HCT116 (cell line): ENCODE measurements around the gene SLC27A3. TPM values are rescaled to one million over a fixed set of nuclear protein-coding genes. Genes with fewer than 3 reads are reported as not detected.

Experiments used
- ATAC-seq: fragments of 200-7000 bp; cut with Tn5 transposase; 2 replicates; pipeline ENCODE4 v1.9.1; 2020; ENCODE audit warnings: mild to moderate bottlenecking, moderate library complexity
- BruUV-seq: library from RNA; stranded (reverse); fragments of 400-500 nt; replicated peaks from 2 replicates; lab custom pipeline; 2021; lab: Mats Ljungman, UMichigan
- CTCF ChIA-PET: fragments of 300-600 bp; sonication (Branson Sonifier 250); formaldehyde crosslinking; loops from one replicate; lab custom pipeline; 2021; ENCODE audit warnings: antibody characterized with exemption; lab: Charles Lee
- POLR2A ChIA-PET: fragments of 300-600, 350-600 bp; sonication (Branson Sonifier 250); formaldehyde crosslinking; loops from one replicate; lab custom pipeline; 2021; ENCODE audit warnings: antibody characterized with exemption; lab: Charles Lee
- RAD21 ChIA-PET, 2 experiments: fragments of 300-600 bp; sonication (Branson Sonifier 250); formaldehyde crosslinking; loops; one replicate each; lab custom pipeline; 2023; ENCODE audit warnings: low total read pairs in 2 of 2; ENCODE audit not compliant: uncharacterized antibody in 2 of 2, unreplicated experiment in 2 of 2, low non-redundant PET in 1 of 2; lab: Charles Lee
- DNase-seq: peaks from one replicate; pipeline ENCODE4 v3.0.0-alpha.2; 2010; ENCODE audit warnings: low read depth, low spot score
- H2AFZ ChIP-seq: fragments of 200-600 bp; shearing (Covaris generic), sonication (generic); 2 replicates; pipeline ENCODE4 v1.6.1; 2017; ENCODE audit warnings: low read depth, mixed run types, mixed read lengths, antibody characterized with exemption, low read length; ENCODE audit not compliant: poor library complexity, severe bottlenecking
- H3K27ac ChIP-seq: 2 replicates; pipeline ENCODE4 v1.5.1; 2012; ENCODE audit warnings: low read depth, low read length
- H3K27me3 ChIP-seq: fragments of 200-600 bp; sonication (generic); 2 replicates; pipeline ENCODE4 v1.6.1; 2016; ENCODE audit warnings: mixed run types, low read length, mixed read lengths; ENCODE audit not compliant: insufficient read depth
- H3K36me3 ChIP-seq, 2 experiments: fragments of 200-500 bp in 1 of 2; fragments of 200-600 bp in 1 of 2; sonication (Bioruptor generic) in 1 of 2; sonication (generic) in 1 of 2; 2 replicates each; pipeline versions ENCODE4 v1.5.1 to v1.6.1; 2014 to 2016; ENCODE audit warnings: low read length in 2 of 2, inconsistent platforms in 1 of 2, mixed read lengths in 1 of 2, mixed run types in 1 of 2; ENCODE audit not compliant: insufficient read depth in 2 of 2, control insufficient read depth in 1 of 2
- H3K4me1 ChIP-seq, 2 experiments: fragments of 200-600 bp in 1 of 2; sonication (generic) in 1 of 2; 2 replicates each; pipeline versions ENCODE4 v1.5.1 to v1.6.1; 2012 to 2017; ENCODE audit warnings: low read length in 2 of 2, inconsistent platforms in 1 of 2, mild to moderate bottlenecking in 1 of 2, mixed read lengths in 1 of 2, mixed run types in 1 of 2, moderate library complexity in 1 of 2; ENCODE audit not compliant: insufficient read depth in 2 of 2, control insufficient read depth in 1 of 2
- H3K4me2 ChIP-seq: fragments of 200-600 bp; sonication (generic); 2 replicates; pipeline ENCODE4 v1.6.1; 2017; ENCODE audit warnings: mixed run types, low read length, mixed read lengths
- H3K4me3 ChIP-seq, 2 experiments: fragments of 200-600 bp in 1 of 2; sonication (generic) in 1 of 2; replicated peaks in 1 of 2; 2 replicates each; pipeline ENCODE4 v1.5.1; 2011 to 2016; ENCODE audit warnings: low read length in 2 of 2, control low read depth in 1 of 2, low read depth in 1 of 2, mild to moderate bottlenecking in 1 of 2, mixed read lengths in 1 of 2, mixed run types in 1 of 2
- H3K79me2 ChIP-seq: fragments of 200-600 bp; sonication (generic); 2 replicates; pipeline ENCODE4 v1.6.1; 2017; ENCODE audit warnings: mild to moderate bottlenecking, mixed run types, low read length, moderate library complexity, mixed read lengths; ENCODE audit not compliant: insufficient read depth
- H3K9ac ChIP-seq: fragments of 200-600 bp; sonication (generic); 2 replicates; pipeline ENCODE4 v1.6.1; 2016; ENCODE audit warnings: low read length, mixed read lengths
- H3K9me2 ChIP-seq: fragments of 200-600 bp; sonication (generic), shearing (Covaris generic); 2 replicates; pipeline ENCODE4 v1.6.1; 2017; ENCODE audit warnings: mixed run types, mild to moderate bottlenecking, moderate library complexity; ENCODE audit not compliant: insufficient read depth
- H3K9me3 ChIP-seq, 2 experiments: fragments of 200-500 bp in 1 of 2; fragments of 200-600 bp in 1 of 2; sonication (Bioruptor generic) in 1 of 2; sonication (generic) in 1 of 2; 2 replicates each; pipeline ENCODE4 v1.6.1; 2014 to 2017; ENCODE audit warnings: low read length in 2 of 2, mixed read lengths in 2 of 2, inconsistent platforms in 1 of 2, low read depth in 1 of 2, mild to moderate bottlenecking in 1 of 2, mixed run types in 1 of 2, moderate library complexity in 1 of 2; ENCODE audit not compliant: control insufficient read depth in 1 of 2, insufficient read depth in 1 of 2
- H4K20me1 ChIP-seq: fragments of 200-600 bp; sonication (generic), shearing (Covaris generic); 2 replicates; pipeline ENCODE4 v1.6.1; 2017; ENCODE audit warnings: mixed run types, mild to moderate bottlenecking, moderate library complexity; ENCODE audit not compliant: insufficient read depth
- CBX3 ChIP-seq: IDR thresholded peaks from 2 replicates; pipeline ENCODE4 v1.6.1; 2012; ENCODE audit warnings: low read depth
- CEBPB ChIP-seq: IDR thresholded peaks from 2 replicates; pipeline ENCODE4 v1.6.1; 2012; ENCODE audit warnings: low read depth
- CTCF ChIP-seq, 3 experiments: fragments of 200-600 bp in 1 of 3; sonication (generic) in 1 of 3; IDR thresholded peaks in 2 of 3; conservative IDR thresholded peaks in 1 of 3; 2 replicates each; pipeline ENCODE4 v1.5.1; 2012 to 2017; ENCODE audit warnings: low read depth in 2 of 3, low read length in 2 of 3, antibody characterized with exemption in 1 of 3, borderline replicate concordance in 1 of 3, control low read depth in 1 of 3, mild to moderate bottlenecking in 1 of 3, mixed read lengths in 1 of 3, mixed run types in 1 of 3, moderate library complexity in 1 of 3; ENCODE audit not compliant: insufficient read depth in 1 of 3
- ELF1 ChIP-seq: IDR thresholded peaks from 2 replicates; pipeline ENCODE4 v1.6.1; 2012; ENCODE audit warnings: low read depth, borderline replicate concordance
- EZH2 ChIP-seq: fragments of 200-600 bp; sonication (generic); IDR thresholded peaks from 2 replicates; pipeline ENCODE4 v1.6.1; 2017; ENCODE audit warnings: antibody characterized with exemption, mixed run types
- EZH2phosphoT487 ChIP-seq: fragments of 200-600 bp; IDR thresholded peaks from 2 replicates; pipeline ENCODE4 v1.6.1; 2018; ENCODE audit warnings: antibody characterized with exemption, borderline replicate concordance
- FOSL1 ChIP-seq: IDR thresholded peaks from 2 replicates; pipeline ENCODE4 v1.6.1; 2012; ENCODE audit warnings: low read depth
- JUND ChIP-seq: IDR thresholded peaks from 2 replicates; pipeline ENCODE4 v1.6.1; 2012
- POLR2A ChIP-seq: IDR thresholded peaks from 2 replicates; pipeline ENCODE4 v1.7.0; 2011; ENCODE audit warnings: borderline replicate concordance; ENCODE audit not compliant: insufficient read depth, insufficient read length; ENCODE audit errors: extremely low read depth
- RAD21 ChIP-seq: IDR thresholded peaks from 2 replicates; pipeline ENCODE4 v1.6.1; 2012; ENCODE audit warnings: low read depth, mild to moderate bottlenecking
- REST ChIP-seq: IDR thresholded peaks from 2 replicates; pipeline ENCODE4 v1.6.1; 2012; ENCODE audit warnings: low read depth
- TCF7L2 ChIP-seq: IDR thresholded peaks from 2 replicates; pipeline ENCODE4 v1.7.0; 2011; ENCODE audit warnings: borderline replicate concordance, inconsistent platforms; ENCODE audit not compliant: insufficient read depth, insufficient read length; ENCODE audit errors: extremely low read depth
- YY1 ChIP-seq: IDR thresholded peaks from 2 replicates; pipeline ENCODE4 v1.6.1; 2011; ENCODE audit warnings: low read length, low read depth, moderate library complexity, mild to moderate bottlenecking; ENCODE audit not compliant: insufficient replicate concordance; ENCODE audit errors: extremely low read depth
- ZFX ChIP-seq: fragments of 450-650 bp; IDR thresholded peaks from 2 replicates; pipeline ENCODE4 v1.6.1; 2017
- ZNF274 ChIP-seq: fragments of 200-500 bp; sonication (Bioruptor generic); IDR thresholded peaks from 2 replicates; pipeline ENCODE4 v1.6.1; 2014; ENCODE audit warnings: mild to moderate bottlenecking, low read depth, low read length, inconsistent platforms
- intact Hi-C: fragments of 100-400 bp; cut with micrococcal nuclease; formaldehyde crosslinking; loops from 2 replicates; pipeline ENCODE4 v1.10.0; 2022
- total RNA-seq: library from RNA; stranded (reverse); gene quantifications from one replicate; pipeline ENCODE4 v1.2.1, GENCODE V29; 2021; ENCODE audit not compliant: unreplicated experiment
- TF ChIP-seq, protein P1 (sequence below): IDR thresholded peaks from 2 replicates; pipeline ENCODE4 v1.6.1; 2011; ENCODE audit warnings: mild to moderate bottlenecking, low read length, moderate library complexity; ENCODE audit not compliant: insufficient replicate concordance; ENCODE audit errors: extremely low read depth
- TF ChIP-seq, protein P2 (sequence below): IDR thresholded peaks from 2 replicates; pipeline ENCODE4 v1.6.1; 2012

SLC27A3 gene
- total RNA-seq, 1 experiment from 2014 or later: 14.3 TPM

GRCh38 chr1:153746174-153746573 lies 29.0 kb upstream of the SLC27A3 start:
- DNase-seq (no peak), ATAC-seq (no peak)
- no peaks in the 10 kb centered on the region for H3K4me1 ChIP-seq
- H3K27ac ChIP-seq: no peak overlapping the region
- H3K9me2 ChIP-seq: no peaks in the 10 kb centered on the region
- no TSS peak for BruUV-seq
- H3K79me2 ChIP-seq: no peaks in the 10 kb centered on the region
- no peak overlapping the region for H2AFZ ChIP-seq
- no peak overlapping the region for H3K9ac ChIP-seq
- ChIA-PET CTCF (no interaction called here), POLR2A (no interaction called here), RAD21 (no interaction called here)
- no peaks in the 10 kb centered on the region for H3K27me3 ChIP-seq
- H3K9me3 ChIP-seq: no peaks in the 10 kb centered on the region
- H3K4me3 ChIP-seq: no peak overlapping the region
- TF ChIP-seq ZFX (no peak), YY1 (no peak), FOSL1 (no peak), EZH2 (no peak), CBX3 (no peak), RAD21 (no peak), CTCF (IDR thresholded peaks at IDR 0.05 in 2 of 3, conservative IDR thresholded peaks at IDR 0.05 in 1 of 3; ENCODE audit: borderline replicate concordance in 1 of 3, insufficient read depth in 1 of 3, low read depth in 2 of 3, low read length in 2 of 3) (no peak), ZNF274 (no peak), EZH2phosphoT487 (no peak), TCF7L2 (no peak), JUND (no peak), REST (no peak), POLR2A (no peak), CEBPB (no peak), ELF1 (no peak)
- TF ChIP-seq, protein P1, sequence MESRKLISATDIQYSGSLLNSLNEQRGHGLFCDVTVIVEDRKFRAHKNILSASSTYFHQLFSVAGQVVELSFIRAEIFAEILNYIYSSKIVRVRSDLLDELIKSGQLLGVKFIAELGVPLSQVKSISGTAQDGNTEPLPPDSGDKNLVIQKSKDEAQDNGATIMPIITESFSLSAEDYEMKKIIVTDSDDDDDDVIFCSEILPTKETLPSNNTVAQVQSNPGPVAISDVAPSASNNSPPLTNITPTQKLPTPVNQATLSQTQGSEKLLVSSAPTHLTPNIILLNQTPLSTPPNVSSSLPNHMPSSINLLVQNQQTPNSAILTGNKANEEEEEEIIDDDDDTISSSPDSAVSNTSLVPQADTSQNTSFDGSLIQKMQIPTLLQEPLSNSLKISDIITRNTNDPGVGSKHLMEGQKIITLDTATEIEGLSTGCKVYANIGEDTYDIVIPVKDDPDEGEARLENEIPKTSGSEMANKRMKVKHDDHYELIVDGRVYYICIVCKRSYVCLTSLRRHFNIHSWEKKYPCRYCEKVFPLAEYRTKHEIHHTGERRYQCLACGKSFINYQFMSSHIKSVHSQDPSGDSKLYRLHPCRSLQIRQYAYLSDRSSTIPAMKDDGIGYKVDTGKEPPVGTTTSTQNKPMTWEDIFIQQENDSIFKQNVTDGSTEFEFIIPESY: no peak
- TF ChIP-seq, protein P2, sequence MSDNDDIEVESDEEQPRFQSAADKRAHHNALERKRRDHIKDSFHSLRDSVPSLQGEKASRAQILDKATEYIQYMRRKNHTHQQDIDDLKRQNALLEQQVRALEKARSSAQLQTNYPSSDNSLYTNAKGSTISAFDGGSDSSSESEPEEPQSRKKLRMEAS: no peak
- H3K4me2 ChIP-seq: no peak overlapping the region
- H4K20me1 ChIP-seq: no peaks in the 10 kb centered on the region
- intact Hi-C loops: no loop called here
- H3K36me3 ChIP-seq: peaks cover 37 to 50% of the 10 kb centered on the region in 2 experiments
